Natural killer cell (primary cell): Measurements from ENCODE around the gene BPHL. TPM values are rescaled to one million over a fixed set of nuclear protein-coding genes. Genes with fewer than 3 reads are reported as not detected.

ENCODE experiments used
- ATAC-seq, 3 donors: fragments of 150-1000 bp in 2 of 3; fragments of 200-7000 bp in 1 of 3; cut with Tn5 transposase; 1 replicate in 1 of 3; 2 replicates in 2 of 3; pipeline ENCODE4 v1.10.0; 2021; ENCODE audit warnings: mild to moderate bottlenecking in 2 of 3, moderate library complexity in 2 of 3
- DNase-seq, 2 donors: peaks; one replicate each; pipeline versions ENCODE4 v3.0.0 to v3.0.0-alpha.2; 2013 to 2021; ENCODE audit warnings: mixed read lengths in 1 of 2
- H3K27ac ChIP-seq: one replicate; pipeline ENCODE4 v1.5.1; 2013; ENCODE audit warnings: mild to moderate bottlenecking, low read length
- H3K27me3 ChIP-seq: one replicate; pipeline ENCODE4 v1.6.1; 2013; ENCODE audit warnings: low read length; ENCODE audit not compliant: control insufficient read depth, insufficient read depth
- H3K36me3 ChIP-seq: one replicate; pipeline ENCODE4 v1.6.1; 2013; ENCODE audit warnings: low read length; ENCODE audit not compliant: control insufficient read depth, insufficient read depth
- H3K4me1 ChIP-seq: one replicate; pipeline ENCODE4 v1.6.1; 2013; ENCODE audit warnings: low read length; ENCODE audit not compliant: control insufficient read depth, insufficient read depth
- H3K4me3 ChIP-seq: one replicate; pipeline ENCODE4 v1.5.1; 2013; ENCODE audit warnings: low read length
- H3K9me3 ChIP-seq: one replicate; pipeline ENCODE4 v1.6.1; 2013; ENCODE audit warnings: low read length; ENCODE audit not compliant: control insufficient read depth, insufficient read depth
- H3K27ac Mint-ChIP-seq, 2 donors: one replicate each; pipeline ENCODE4 v1.8.0; 2022; ENCODE audit warnings: mild to moderate bottlenecking in 2 of 2, mixed read lengths in 2 of 2, moderate library complexity in 1 of 2
- H3K27me3 Mint-ChIP-seq, 2 donors: one replicate each; pipeline ENCODE4 v1.8.0; 2022; ENCODE audit warnings: low read depth in 2 of 2, mixed read lengths in 2 of 2
- H3K36me3 Mint-ChIP-seq: one replicate; pipeline ENCODE4 v1.8.0; 2022; ENCODE audit warnings: mixed read lengths
- H3K4me1 Mint-ChIP-seq, 2 donors: one replicate each; pipeline ENCODE4 v1.8.0; 2022; ENCODE audit warnings: mixed read lengths in 2 of 2
- H3K4me3 Mint-ChIP-seq: one replicate; pipeline ENCODE4 v1.8.0; 2022; ENCODE audit warnings: mild to moderate bottlenecking, moderate library complexity, mixed read lengths
- H3K9me3 Mint-ChIP-seq, 2 donors: one replicate each; pipeline ENCODE4 v1.8.0; 2022; ENCODE audit warnings: mixed read lengths in 2 of 2
- CTCF ChIP-seq: fragments of 200-600 bp; IDR thresholded peaks from one replicate; pipeline ENCODE4 v1.8.0; 2022; ENCODE audit warnings: antibody characterized with exemption
- WGBS: methylation state at CpG from one replicate; pipeline ENCODE4 v1.1.7; 2013; ENCODE audit warnings: missing lambda C conversion rate; ENCODE audit not compliant: insufficient coverage; 5-methylcytosine and 5-hydroxymethylcytosine counted together
- intact Hi-C: fragments of 100-400 bp; cut with micrococcal nuclease; formaldehyde crosslinking; loops from one replicate; pipeline ENCODE4 v1.14.2; 2022
- total RNA-seq, 4 donors: library from RNA; stranded (reverse); fragments of 120-200 nt in 1 of 4; gene quantifications; one replicate each; pipeline versions ENCODE4 v1.2.3 to v1.2.4, GENCODE V29; 2013 to 2022

The BPHL gene
- total RNA-seq, 3 donors from 2014 or later (not counting 1 experiment from before 2014, with no cell fraction given): 2.9 to 5.9 (median 5.7) TPM

DNA sequence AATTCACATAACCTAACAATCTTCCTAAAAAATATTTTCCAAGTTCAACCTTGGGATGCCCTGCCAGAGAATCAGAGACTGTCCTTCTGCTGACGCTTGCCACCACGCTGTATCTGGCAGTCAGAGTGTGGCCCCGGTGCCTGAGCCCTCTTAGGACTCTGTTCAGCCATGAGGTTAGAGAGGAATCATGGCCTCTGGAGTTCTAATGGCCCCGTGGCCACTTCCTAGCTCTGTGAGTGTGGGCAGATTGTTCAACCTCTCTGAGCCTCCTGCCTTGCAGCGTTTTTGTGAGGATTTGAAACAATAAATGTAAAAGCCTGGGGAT lies 2.2 kb downstream of the BPHL start:
- H3K27me3 ChIP-seq: no peaks in the 10 kb centered on the region
- ATAC-seq: no peak
- peaks cover 17 to 18% of the 10 kb centered on the region in 2 donors for H3K4me1 Mint-ChIP-seq
- 91% methylated on average over 5 of the region's 5 CpGs for WGBS
- no peaks in the 10 kb centered on the region for H3K36me3 Mint-ChIP-seq
- TF ChIP-seq CTCF: no peak
- no peaks in the 10 kb centered on the region for H3K9me3 Mint-ChIP-seq
- no peak overlapping the region for H3K27ac ChIP-seq
- H3K4me3 ChIP-seq: no peak overlapping the region
- intact Hi-C loops: no loop called here
- H3K27me3 Mint-ChIP-seq: no peaks in the 10 kb centered on the region
- no peak for DNase-seq
- no peak overlapping the region for H3K27ac Mint-ChIP-seq
- H3K9me3 ChIP-seq: no peaks in the 10 kb centered on the region
- H3K4me3 Mint-ChIP-seq: no peak overlapping the region
- H3K36me3 ChIP-seq: no peaks in the 10 kb centered on the region
- H3K4me1 ChIP-seq: peaks cover 7% of the 10 kb centered on the region

GRCh38 chr6:3122823-3123182 lies 4.3 kb downstream of the BPHL start:
- H3K27me3 Mint-ChIP-seq: no peaks in the 10 kb centered on the region
- no peak for TF ChIP-seq CTCF
- H3K27me3 ChIP-seq: no peaks in the 10 kb centered on the region
- H3K9me3 ChIP-seq: no peaks in the 10 kb centered on the region
- WGBS: 95% methylated on average over 9 of the region's 9 CpGs
- DNase-seq (no peak), ATAC-seq (no peak)
- H3K9me3 Mint-ChIP-seq: no peaks in the 10 kb centered on the region
- peaks cover 12% of the 10 kb centered on the region in 2 donors for H3K4me1 Mint-ChIP-seq
- intact Hi-C loops: no loop called here
- H3K36me3 ChIP-seq: no peaks in the 10 kb centered on the region
- H3K4me3 ChIP-seq: no peak overlapping the region
- H3K27ac Mint-ChIP-seq: no peak overlapping the region
- H3K4me1 ChIP-seq: peaks cover 9% of the 10 kb centered on the region
- H3K36me3 Mint-ChIP-seq: no peaks in the 10 kb centered on the region
- no peak overlapping the region for H3K27ac ChIP-seq
- H3K4me3 Mint-ChIP-seq: no peak overlapping the region

GRCh38 chr6:3124667-3125066 lies 6.2 kb downstream of the BPHL start:
- H3K4me3 Mint-ChIP-seq: no peak overlapping the region
- DNase-seq (no peak), ATAC-seq (no peak)
- H3K36me3 ChIP-seq: no peaks in the 10 kb centered on the region
- no peaks in the 10 kb centered on the region for H3K4me1 Mint-ChIP-seq
- no peaks in the 10 kb centered on the region for H3K9me3 ChIP-seq
- no peak overlapping the region for H3K4me3 ChIP-seq
- H3K27ac Mint-ChIP-seq: no peak overlapping the region
- no peak for TF ChIP-seq CTCF
- intact Hi-C loops: no loop called here
- H3K36me3 Mint-ChIP-seq: no peaks in the 10 kb centered on the region
- H3K4me1 ChIP-seq: peaks cover 3% of the 10 kb centered on the region
- no peak overlapping the region for H3K27ac ChIP-seq
- H3K27me3 ChIP-seq: no peaks in the 10 kb centered on the region
- H3K9me3 Mint-ChIP-seq: no peaks in the 10 kb centered on the region
- 84% methylated on average over 8 of the region's 8 CpGs for WGBS
- no peaks in the 10 kb centered on the region for H3K27me3 Mint-ChIP-seq

- Histone ChIP-seq H3K4me1 (peaks cover 3% of the 10 kb centered on the region), H3K9me3 (no peaks in the 10 kb centered on the region), H3K27me3 (no peaks in the 10 kb centered on the region), H3K4me3 (no peak overlapping the region), H3K27ac (no peak overlapping the region), H3K36me3 (no peaks in the 10 kb centered on the region)
- Mint-ChIP-seq H3K27ac (no peak overlapping the region), H3K4me3 (no peak overlapping the region), H3K27me3 (no peaks in the 10 kb centered on the region), H3K36me3 (no peaks in the 10 kb centered on the region), H3K9me3 (no peaks in the 10 kb centered on the region), H3K4me1 (no peaks in the 10 kb centered on the region)
- WGBS: 44% methylated on average over 2 of the region's 2 CpGs
- no peak for TF ChIP-seq CTCF
- intact Hi-C loops: loop anchor here (1.0 kb wide), 1 partner anchor 125 kb away; no protein-coding TSS in a partner anchor
- no peak for ATAC-seq
- DNase-seq: no peak
Observed at GRCh38 chr6:3125815-3126214, 7.3 kb downstream of the BPHL start.
